Hepatocyte (in vitro differentiated cells): ENCODE results near the gene TECTB. TPM values are rescaled to one million over a fixed set of nuclear protein-coding genes. Genes with fewer than 3 reads are reported as not detected.

Experiments
- DNase-seq: peaks from one replicate; pipeline ENCODE4 v3.0.0-alpha.2; 2016; ENCODE audit warnings: low spot score
- H2AFZ ChIP-seq: fragments of 200-600 bp; sonication (generic); 2 replicates; pipeline ENCODE4 v1.6.0; 2016; ENCODE audit warnings: antibody characterized with exemption, mild to moderate bottlenecking
- H3K27ac ChIP-seq: fragments of 200-600 bp; sonication (generic); 2 replicates; pipeline ENCODE4 v1.5.1; 2016; ENCODE audit warnings: mild to moderate bottlenecking
- H3K27me3 ChIP-seq: fragments of 200-600 bp; sonication (generic); 2 replicates; pipeline ENCODE4 v1.6.1; 2016
- H3K36me3 ChIP-seq: fragments of 200-600 bp; sonication (generic); replicated peaks from 2 replicates; pipeline ENCODE4 v1.5.1; 2016; ENCODE audit warnings: low read depth; ENCODE audit not compliant: insufficient read depth
- H3K4me1 ChIP-seq: fragments of 200-600 bp; sonication (generic); 2 replicates; pipeline ENCODE4 v1.5.1; 2016; ENCODE audit warnings: mild to moderate bottlenecking, moderate library complexity; ENCODE audit not compliant: insufficient read depth
- H3K4me2 ChIP-seq: fragments of 200-600 bp; sonication (generic); 2 replicates; pipeline ENCODE4 v1.6.0; 2016
- H3K4me3 ChIP-seq: fragments of 200-600 bp; sonication (generic); 2 replicates; pipeline ENCODE4 v1.5.1; 2016; ENCODE audit warnings: mild to moderate bottlenecking
- H3K79me2 ChIP-seq: fragments of 200-600 bp; sonication (generic); 2 replicates; pipeline ENCODE4 v1.6.0; 2017; ENCODE audit warnings: mild to moderate bottlenecking
- H3K9me2 ChIP-seq: fragments of 200-600 bp; sonication (generic); replicated peaks from 2 replicates; pipeline ENCODE4 v1.6.0; 2017; ENCODE audit warnings: mild to moderate bottlenecking; ENCODE audit not compliant: insufficient read depth
- H3K9me3 ChIP-seq: fragments of 200-600 bp; sonication (generic); 2 replicates; pipeline ENCODE4 v1.5.1; 2016; ENCODE audit warnings: low read depth, mild to moderate bottlenecking
- H4K20me1 ChIP-seq: fragments of 200-600 bp; sonication (generic); 2 replicates; pipeline ENCODE4 v1.6.0; 2016; ENCODE audit warnings: mild to moderate bottlenecking; ENCODE audit not compliant: insufficient read depth, poor library complexity, severe bottlenecking
- CTCF ChIP-seq: fragments of 200-600 bp; sonication (generic); IDR thresholded peaks from 2 replicates; pipeline ENCODE4 v1.5.1; 2016; ENCODE audit warnings: antibody characterized with exemption, mild to moderate bottlenecking; ENCODE audit not compliant: poor library complexity
- EZH2 ChIP-seq: fragments of 200-600 bp; sonication (generic); IDR thresholded peaks from 2 replicates; pipeline ENCODE4 v1.6.1; 2016; ENCODE audit warnings: antibody characterized with exemption, mild to moderate bottlenecking, borderline replicate concordance
- EZH2phosphoT487 ChIP-seq: fragments of 200-600 bp; sonication (generic); IDR thresholded peaks from one replicate; pipeline ENCODE4 v1.6.1; 2018; ENCODE audit warnings: antibody characterized with exemption, mild to moderate bottlenecking, low read depth, moderate library complexity; ENCODE audit not compliant: unreplicated experiment, severe bottlenecking
- WGBS: methylation state at CpG from one replicate; pipeline ENCODE4 v1.1.6; 2016; ENCODE audit warnings: low lambda C conversion rate; ENCODE audit errors: missing lambda C conversion rate; 5-methylcytosine and 5-hydroxymethylcytosine counted together
- polyA plus RNA-seq: library from polyadenylated mRNA; unstranded; fragments of >200 nt; fragmentation: Nextera tagmentation; extraction: Ambion mirVana; gene quantifications from 2 replicates; pipeline ENCODE4 v1.2.1, GENCODE V29; 2016
- total RNA-seq: library from RNA; depleted of rRNA; stranded (reverse); fragments of >200 nt; gene quantifications from 2 replicates; pipeline ENCODE4 v1.2.3, GENCODE V29; 2014

Gene TECTB
- total and polyA plus RNA-seq, 2 experiments from 2014 or later = 0.10 TPM; not detected in 1

DNA sequence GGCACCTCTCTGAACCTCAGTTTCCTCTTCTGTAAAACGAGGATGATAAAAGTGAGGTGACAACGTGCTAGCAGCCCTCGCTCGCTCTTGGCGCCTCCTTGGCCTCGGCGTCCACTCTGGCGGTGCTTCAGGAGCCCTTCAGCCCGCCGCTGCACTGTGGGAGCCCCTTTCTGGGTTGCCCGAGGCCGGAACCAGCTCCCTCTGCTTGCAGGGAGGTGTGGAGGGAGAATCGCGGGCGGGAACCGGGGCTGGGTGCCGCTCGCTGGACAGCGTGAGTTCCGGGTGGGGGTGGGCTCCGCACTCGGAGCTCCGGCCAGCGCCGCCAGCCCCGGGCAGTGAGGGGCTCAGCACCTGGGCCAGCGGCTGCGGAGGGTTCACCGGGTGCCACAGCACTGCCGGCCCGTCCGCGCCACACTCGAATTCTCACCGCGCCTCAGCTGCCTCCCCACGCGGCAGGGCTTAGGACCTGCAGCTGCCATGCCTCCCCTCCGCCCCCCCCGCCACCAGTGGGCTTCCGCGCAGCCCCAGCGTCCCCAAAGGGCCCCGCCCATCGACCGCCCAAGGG, 66.4 kb downstream of the TECTB start:
- Histone ChIP-seq H3K9me2 (no peaks in the 10 kb centered on the region), H3K27me3 (no peaks in the 10 kb centered on the region), H3K9me3 (no peaks in the 10 kb centered on the region), H2AFZ (no peak overlapping the region), H3K4me1 (no peaks in the 10 kb centered on the region), H3K79me2 (no peaks in the 10 kb centered on the region), H3K36me3 (no peaks in the 10 kb centered on the region), H3K27ac (no peak overlapping the region), H4K20me1 (no peaks in the 10 kb centered on the region), H3K4me3 (no peak overlapping the region), H3K4me2 (no peak overlapping the region)
- 95% methylated on average over 15 of the region's 46 CpGs for WGBS
- DNase-seq = no peak
- TF ChIP-seq CTCF (no peak), EZH2phosphoT487 (no peak), EZH2 (no peak)

- Histone ChIP-seq H3K4me2 (no peak overlapping the region), H3K79me2 (no peaks in the 10 kb centered on the region), H2AFZ (no peak overlapping the region), H3K9me3 (no peaks in the 10 kb centered on the region), H4K20me1 (no peaks in the 10 kb centered on the region), H3K9me2 (no peaks in the 10 kb centered on the region), H3K4me1 (no peaks in the 10 kb centered on the region), H3K4me3 (no peak overlapping the region), H3K27ac (no peak overlapping the region), H3K27me3 (no peaks in the 10 kb centered on the region), H3K36me3 (no peaks in the 10 kb centered on the region)
- TF ChIP-seq CTCF (no peak), EZH2 (no peak), EZH2phosphoT487 (no peak)
- DNase-seq = no peak
- 89% methylated on average over 8 of the region's 8 CpGs for WGBS
Measured at GRCh38 chr10:112351146-112351545, 67.9 kb downstream of the TECTB start.

DNA sequence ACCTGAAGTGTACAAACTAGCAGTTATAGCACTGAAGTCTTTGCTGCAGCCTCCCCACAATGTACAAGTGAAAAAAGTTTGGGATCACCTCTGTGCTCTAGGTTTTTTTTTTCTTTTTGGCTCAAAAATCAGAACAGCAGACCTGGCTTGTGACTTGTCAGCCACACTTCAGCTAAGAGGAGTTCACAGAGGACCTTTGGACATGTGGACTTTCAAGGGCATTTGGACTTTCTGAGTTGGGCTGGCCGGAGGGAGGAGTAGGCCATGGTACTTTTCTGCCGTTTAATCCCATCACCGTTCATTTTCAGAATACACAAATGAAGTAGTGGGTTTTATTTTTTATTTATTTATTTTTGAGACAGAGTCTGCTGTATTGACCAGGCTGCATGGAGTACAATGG, 68.8 kb downstream of the TECTB start:
- Histone ChIP-seq H3K79me2 (no peaks in the 10 kb centered on the region), H3K27me3 (no peaks in the 10 kb centered on the region), H4K20me1 (no peaks in the 10 kb centered on the region), H3K4me2 (no peak overlapping the region), H3K27ac (no peak overlapping the region), H3K4me3 (no peak overlapping the region), H3K4me1 (no peaks in the 10 kb centered on the region), H3K9me2 (no peaks in the 10 kb centered on the region), H3K36me3 (no peaks in the 10 kb centered on the region), H2AFZ (no peak overlapping the region), H3K9me3 (no peaks in the 10 kb centered on the region)
- TF ChIP-seq EZH2 (no peak), EZH2phosphoT487 (no peak), CTCF (no peak)
- WGBS = 72% methylated on average over 3 of the region's 3 CpGs
- no peak for DNase-seq

GRCh38 chr10:112353046-112353445, 69.8 kb downstream of the TECTB start:
- Histone ChIP-seq H3K9me2 (no peaks in the 10 kb centered on the region), H2AFZ (no peak overlapping the region), H3K4me1 (no peaks in the 10 kb centered on the region), H3K9me3 (no peaks in the 10 kb centered on the region), H3K4me2 (no peak overlapping the region), H3K27me3 (no peaks in the 10 kb centered on the region), H3K79me2 (no peaks in the 10 kb centered on the region), H3K4me3 (no peak overlapping the region), H3K27ac (no peak overlapping the region), H4K20me1 (no peaks in the 10 kb centered on the region), H3K36me3 (no peaks in the 10 kb centered on the region)
- no peak for DNase-seq
- no peak for TF ChIP-seq EZH2
- no peak for TF ChIP-seq EZH2phosphoT487
- TF ChIP-seq CTCF = no peak
